GM19467 (cell line): ENCODE measurements around the gene LYL1.
"Not testable (repeated sequence)": the region's sequence is repeated elsewhere in the genome, so short reads cannot be mapped to it uniquely, and the experiment has no call there.

ENCODE experiments used
- ATAC-seq: cut with Tn5 transposase; IDR thresholded peaks from one replicate; pipeline ENCODE4 v1.9.1; 2021; ENCODE audit warnings: mild to moderate bottlenecking, moderate library complexity; ENCODE audit not compliant: unreplicated experiment

The LYL1 gene

DNA sequence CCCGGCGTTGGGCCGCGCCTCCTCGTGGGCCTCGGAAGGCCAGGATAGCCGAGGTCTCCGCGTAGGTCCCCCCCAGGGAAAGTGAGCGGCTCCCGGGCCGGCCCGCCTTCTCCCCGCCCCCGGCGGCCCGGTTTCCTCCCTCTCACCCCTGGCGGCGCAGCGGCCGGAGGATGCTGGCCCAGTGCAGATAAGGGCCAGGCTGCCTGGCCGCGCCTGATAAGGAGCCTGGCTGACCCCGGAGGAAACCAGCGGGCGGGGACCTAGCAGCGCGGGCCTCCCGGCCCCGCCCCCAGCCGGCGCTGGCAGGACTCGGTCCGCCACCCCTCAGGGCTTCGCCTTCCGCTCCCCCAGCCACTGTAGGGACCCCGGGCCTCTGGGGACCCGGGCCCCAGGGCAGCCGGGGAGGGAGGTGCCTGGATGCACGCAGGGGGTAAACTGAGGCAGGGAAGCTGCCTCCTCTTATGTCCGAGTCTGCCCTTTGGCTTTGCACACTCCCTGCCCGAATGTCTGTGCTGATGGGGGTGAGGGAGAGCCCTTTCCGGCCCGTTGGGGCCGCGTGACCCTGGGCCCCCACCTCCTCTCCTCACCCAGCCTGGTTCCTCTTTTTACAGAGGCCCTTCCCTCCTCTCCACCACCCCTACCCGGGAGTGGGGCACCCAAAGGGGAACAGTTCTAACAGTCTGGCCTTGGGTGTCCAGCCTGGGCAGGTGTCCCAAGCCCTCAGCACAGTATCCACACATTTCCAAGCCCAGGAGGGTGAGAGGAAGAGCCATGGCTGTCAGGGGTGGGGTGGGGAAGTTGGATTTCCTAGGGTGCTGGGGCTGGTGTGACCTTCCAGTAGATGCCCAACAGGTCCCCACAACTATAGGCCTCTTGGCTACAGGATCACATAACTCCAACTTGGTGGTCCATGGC lies at the start of gene LYL1:
Gene LYL1 (minus strand): TSS at position 193 of the 915 bp plus-strand sequence. CDS start 1,687 bp downstream, outside the sequence.
- ATAC-seq: peak; percentile 38

- ATAC-seq: no peak
These were observed 49.1 kb upstream of the LYL1 start for GRCh38 chr19:13151605-13152355.

GRCh38 chr19:13150931-13151604 lies 48.4 kb upstream of the LYL1 start:
- no peak for ATAC-seq

DNA sequence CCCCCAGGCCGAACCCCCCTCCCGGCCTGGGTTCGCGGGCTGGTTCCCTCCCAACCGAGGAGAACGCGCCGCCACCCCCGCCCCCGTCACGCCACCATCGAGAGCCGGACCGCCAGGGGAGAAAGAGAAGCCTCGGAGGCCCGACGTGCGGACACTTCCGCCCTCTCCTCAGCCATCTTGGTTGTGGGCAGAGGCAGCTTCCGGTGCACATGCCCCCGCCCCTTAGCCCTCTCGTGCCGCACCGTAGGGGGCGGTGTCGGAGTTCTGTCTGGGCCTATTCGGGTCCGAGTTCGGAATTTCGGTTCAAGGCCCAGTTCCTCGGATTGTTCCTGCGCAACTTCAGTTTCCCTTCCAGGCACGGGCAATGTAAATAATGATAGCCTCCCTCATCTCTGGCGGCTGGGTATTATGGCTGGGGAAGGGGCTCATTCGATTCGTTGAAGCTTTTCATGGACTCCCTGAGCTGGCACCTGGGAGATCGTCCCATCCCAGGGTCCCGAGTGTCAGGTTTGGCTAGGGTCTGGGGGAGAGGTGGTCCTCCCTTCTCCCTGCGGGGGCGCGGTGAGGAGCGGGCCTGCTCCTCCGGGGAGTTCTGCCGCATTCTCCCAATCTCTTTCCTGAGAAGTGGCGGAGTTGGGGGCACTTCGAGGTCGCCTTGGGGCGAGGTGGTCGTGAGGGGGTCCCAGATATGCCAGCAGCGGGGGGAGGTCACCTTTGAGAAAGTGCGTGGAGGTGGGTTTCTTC lies 47.7 kb upstream of the LYL1 start, which contains the start of the genes IER2 and STX10:
Gene IER2 (plus strand): TSS at position 225 of the 744 bp plus-strand sequence. CDS start 2,776 bp downstream, outside the sequence.
Gene STX10 (minus strand): TSS at position 189 of the 744 bp plus-strand sequence. CDS start 202 bp downstream, outside the sequence.
- peak; percentile 26 for ATAC-seq

- no peak for ATAC-seq
These were observed 47.0 kb upstream of the LYL1 start for GRCh38 chr19:13149628-13150186.

DNA sequence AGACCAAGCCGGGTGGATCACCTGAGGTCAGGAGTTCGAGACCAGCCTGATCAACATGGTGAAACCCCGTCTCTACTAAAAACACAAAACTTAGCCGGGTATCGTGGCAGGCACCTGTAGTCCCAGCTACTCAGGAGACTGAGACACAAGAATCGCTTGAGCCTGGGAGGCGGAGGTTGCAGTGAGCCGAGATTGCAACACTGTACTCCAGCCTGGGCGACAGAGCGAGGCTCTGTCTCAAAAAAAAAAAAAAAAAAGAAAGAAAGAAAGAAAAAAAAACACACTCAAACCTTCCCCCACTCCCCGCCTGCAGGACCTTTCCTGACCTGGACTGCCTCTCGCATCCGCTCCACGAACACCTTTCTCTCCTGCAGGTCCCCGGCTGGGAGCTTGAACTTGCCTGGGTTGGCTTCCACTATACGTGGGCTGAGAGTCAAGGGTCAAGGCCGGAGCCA lies 46.5 kb upstream of the LYL1 start:
- ATAC-seq: not testable (repeated sequence)

DNA sequence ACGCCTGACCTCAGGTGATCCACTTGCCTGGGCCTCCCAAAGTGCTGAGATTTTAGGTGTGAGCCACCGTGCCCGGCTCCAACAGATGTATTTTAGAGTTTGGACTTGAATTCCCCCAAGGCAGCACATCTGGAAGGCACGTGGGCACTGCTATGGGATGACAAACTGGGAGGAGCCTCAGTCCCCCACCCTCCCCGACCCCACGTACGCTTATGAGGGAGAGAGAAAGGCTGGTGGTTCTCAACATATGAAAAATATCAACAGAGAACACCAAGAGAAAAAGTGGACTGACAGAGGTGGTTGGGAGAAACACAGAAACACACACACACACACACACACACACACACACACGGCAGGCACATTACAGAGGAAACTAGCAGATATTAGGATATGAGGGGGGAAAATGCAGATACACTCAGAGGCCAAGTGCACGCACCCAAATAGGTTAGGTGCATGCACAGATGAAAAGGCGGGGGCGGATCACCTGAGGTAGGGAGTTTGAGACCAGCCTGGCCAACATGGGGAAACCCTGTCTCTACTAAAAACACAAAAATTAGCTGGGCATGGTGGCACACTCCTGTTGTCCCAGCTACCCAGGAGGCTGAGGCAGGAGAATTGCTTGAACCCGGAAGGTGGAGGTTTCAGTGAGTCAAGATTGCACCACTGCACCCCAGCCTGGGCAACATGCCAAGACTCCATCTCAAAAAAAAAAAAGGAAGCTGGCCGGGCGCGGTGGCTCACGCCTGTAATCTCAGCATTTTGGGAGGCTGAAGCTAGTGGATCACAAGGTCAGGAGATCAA lies 44.3 kb upstream of the LYL1 start:
- ATAC-seq: no peak

- no peak for ATAC-seq
These were observed 37.1 kb upstream of the LYL1 start for GRCh38 chr19:13139633-13140311.

GRCh38 chr19:13138916-13139198 lies 36.2 kb upstream of the LYL1 start:
- no peak for ATAC-seq

DNA sequence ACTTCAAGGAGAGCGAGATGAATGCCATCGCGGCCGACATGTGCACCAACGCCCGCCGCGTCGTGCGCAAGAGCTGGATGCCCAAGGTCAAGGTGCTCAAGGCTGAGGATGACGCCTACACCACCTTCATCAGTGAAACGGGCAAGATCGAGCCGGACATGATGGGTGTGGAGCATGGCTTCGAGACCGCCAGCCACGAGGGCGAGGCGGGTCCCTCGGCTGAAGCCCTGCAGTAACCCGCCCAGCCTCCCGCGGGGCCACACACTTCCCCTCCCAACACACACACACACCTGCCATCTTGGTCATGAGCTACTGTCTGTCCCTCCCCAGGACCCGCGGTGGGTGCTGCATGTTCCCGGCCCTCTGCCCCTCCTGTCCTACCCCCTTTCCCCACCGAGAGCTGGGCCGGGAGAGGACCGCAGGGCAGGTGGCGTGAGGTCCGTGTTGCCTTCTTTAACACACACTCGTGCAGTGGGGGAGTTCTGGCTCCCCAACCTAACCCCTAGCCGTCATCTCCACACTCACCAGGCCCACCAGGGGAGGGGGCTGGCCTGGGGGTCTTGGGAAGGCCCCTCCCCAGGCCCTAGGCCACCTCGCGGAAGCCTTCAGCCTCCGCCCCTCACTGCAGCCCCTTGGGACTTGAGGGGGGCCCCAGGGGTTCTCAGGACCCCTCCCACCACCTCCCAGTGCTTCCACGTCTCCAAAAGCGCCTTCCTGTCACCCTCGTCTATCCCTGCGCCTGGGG lies 35.7 kb upstream of the LYL1 start:
- no peak for ATAC-seq

GRCh38 chr19:13137290-13137794 lies 34.7 kb upstream of the LYL1 start:
- ATAC-seq: no peak

DNA sequence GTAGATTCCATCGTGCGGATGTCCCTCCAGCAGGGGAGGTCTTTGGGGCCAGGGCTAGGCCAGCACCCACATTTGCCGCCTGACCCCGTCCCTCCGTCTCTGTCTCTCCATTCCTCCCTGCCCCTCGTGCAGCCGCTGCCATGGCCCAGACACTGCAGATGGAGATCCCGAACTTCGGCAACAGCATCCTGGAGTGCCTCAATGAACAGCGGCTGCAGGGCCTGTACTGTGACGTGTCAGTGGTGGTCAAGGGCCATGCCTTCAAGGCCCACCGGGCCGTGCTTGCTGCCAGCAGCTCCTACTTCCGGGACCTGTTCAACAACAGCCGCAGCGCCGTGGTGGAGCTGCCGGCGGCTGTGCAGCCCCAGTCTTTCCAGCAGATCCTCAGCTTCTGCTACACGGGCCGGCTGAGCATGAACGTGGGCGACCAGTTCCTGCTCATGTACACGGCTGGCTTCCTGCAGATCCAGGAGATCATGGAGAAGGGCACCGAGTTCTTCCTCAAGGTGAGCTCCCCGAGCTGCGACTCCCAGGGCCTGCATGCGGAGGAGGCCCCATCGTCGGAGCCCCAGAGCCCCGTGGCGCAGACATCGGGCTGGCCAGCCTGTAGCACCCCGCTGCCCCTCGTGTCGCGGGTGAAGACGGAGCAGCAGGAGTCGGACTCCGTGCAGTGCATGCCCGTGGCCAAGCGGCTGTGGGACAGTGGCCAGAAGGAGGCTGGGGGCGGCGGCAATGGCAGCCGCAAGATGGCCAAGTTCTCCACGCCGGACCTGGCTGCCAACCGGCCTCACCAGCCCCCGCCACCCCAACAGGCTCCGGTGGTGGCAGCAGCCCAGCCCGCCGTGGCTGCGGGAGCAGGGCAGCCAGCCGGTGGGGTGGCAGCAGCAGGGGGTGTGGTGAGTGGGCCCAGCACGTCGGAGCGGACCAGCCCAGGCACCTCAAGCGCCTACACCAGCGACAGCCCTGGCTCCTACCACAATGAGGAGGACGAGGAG lies 32.7 kb upstream of the LYL1 start:
- ATAC-seq: no peak

DNA sequence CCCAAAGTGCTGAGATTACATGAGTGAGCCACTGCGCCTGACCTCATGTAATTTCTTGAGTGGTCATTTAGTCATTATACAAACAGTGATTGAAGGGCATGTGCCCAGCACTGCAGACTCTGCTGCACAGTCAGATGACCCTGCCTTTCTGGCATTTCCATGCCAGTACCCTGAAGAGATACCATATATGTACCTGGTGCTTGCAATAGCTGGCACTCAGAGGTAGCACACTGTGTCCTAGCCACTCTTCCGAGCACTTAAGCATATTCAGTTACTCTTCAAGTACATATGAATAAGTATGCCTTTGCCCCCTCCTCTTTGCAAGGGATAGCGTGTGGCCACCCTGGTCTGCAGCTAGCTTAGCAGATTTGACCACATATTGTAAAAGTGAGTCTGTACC lies 32.0 kb upstream of the LYL1 start:
- ATAC-seq: no peak

- ATAC-seq: no peak
These were observed 30.7 kb upstream of the LYL1 start for GRCh38 chr19:13133241-13133870.

DNA sequence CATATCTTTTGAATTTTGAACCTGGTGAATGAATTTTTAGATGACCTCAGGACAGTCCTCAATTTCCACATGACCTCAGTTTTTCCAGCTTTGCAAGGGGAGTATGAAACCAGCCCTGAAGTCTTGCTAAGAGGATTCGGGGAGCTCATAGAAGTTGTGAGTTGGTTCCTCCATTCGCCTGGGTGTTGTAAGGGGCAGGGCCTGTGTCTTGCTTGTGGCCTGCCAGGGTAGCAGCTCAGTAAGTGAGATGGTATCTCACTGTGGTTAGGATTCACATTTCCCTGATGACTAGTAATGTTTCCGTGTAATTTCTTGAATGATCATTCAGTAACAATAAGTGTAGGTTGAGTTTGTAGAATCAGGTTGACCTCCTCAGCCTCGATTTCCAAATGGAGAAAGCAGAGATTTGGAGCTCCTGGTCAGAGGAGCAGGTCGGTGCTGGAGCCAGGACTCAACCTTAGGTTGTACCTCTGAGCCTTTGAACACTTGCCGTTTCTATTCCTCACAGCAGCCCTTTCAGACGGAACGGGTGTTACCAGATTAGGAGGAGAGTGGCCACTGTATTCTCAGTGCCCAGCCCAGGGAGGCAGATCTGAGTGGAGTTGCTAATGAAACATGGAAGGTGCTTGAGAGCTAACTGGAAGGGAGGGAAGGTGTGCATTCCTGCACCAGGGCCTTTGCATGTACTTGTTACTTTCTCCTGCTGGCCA lies 30.0 kb upstream of the LYL1 start:
- ATAC-seq: no peak
